Skeletal muscle satellite cell (primary cell): ENCODE results near the gene FNDC5.
A peak's percentile ranks its signal among the peaks of the same experiment; 100 is the strongest.

Experiments used
- H3K27me3 ChIP-seq: 2 replicates; pipeline ENCODE4 v1.7.0; 2013; ENCODE audit warnings: low read length; ENCODE audit not compliant: control insufficient read depth, insufficient read depth
- H3K36me3 ChIP-seq: 2 replicates; pipeline ENCODE4 v1.7.0; 2013; ENCODE audit warnings: mild to moderate bottlenecking, control low read depth, low read length; ENCODE audit not compliant: insufficient read depth
- H3K4me1 ChIP-seq: 2 replicates; pipeline ENCODE4 v1.7.0; 2013; ENCODE audit warnings: low read length; ENCODE audit not compliant: control insufficient read depth, insufficient read depth
- H3K4me2 ChIP-seq: 2 replicates; pipeline ENCODE4 v1.7.0; 2013; ENCODE audit warnings: mild to moderate bottlenecking, low read length
- H3K4me3 ChIP-seq: 2 replicates; pipeline ENCODE4 v1.7.0; 2013; ENCODE audit warnings: low read length
- H3K9ac ChIP-seq: 2 replicates; pipeline ENCODE4 v1.7.0; 2013; ENCODE audit warnings: mild to moderate bottlenecking, low read depth, low read length, moderate library complexity
- H3K9me3 ChIP-seq: replicated peaks from 2 replicates; pipeline ENCODE4 v1.7.0; 2013; ENCODE audit warnings: mild to moderate bottlenecking, control low read depth, low read length

FNDC5 gene

GRCh38 chr1:32855861-32856617, 14.7 kb downstream of the FNDC5 start:
- Histone ChIP-seq H3K4me1 (no peaks in the 10 kb centered on the region), H3K4me3 (no peak overlapping the region), H3K4me2 (no peak overlapping the region), H3K9ac (no peak overlapping the region), H3K36me3 (peaks cover 30% of the 10 kb centered on the region), H3K9me3 (no peaks in the 10 kb centered on the region), H3K27me3 (no peaks in the 10 kb centered on the region)

- H3K36me3 ChIP-seq: peaks cover 18% of the 10 kb centered on the region
- no peak overlapping the region for H3K4me2 ChIP-seq
- no peaks in the 10 kb centered on the region for H3K9me3 ChIP-seq
- no peak overlapping the region for H3K9ac ChIP-seq
- no peaks in the 10 kb centered on the region for H3K4me1 ChIP-seq
- no peaks in the 10 kb centered on the region for H3K27me3 ChIP-seq
- H3K4me3 ChIP-seq: no peak overlapping the region
Measured at GRCh38 chr1:32848354-32849063, 22.2 kb downstream of the FNDC5 start.

GRCh38 chr1:32831878-32832277, 38.8 kb downstream of the FNDC5 start:
- no peaks in the 10 kb centered on the region for H3K9me3 ChIP-seq
- H3K4me2 ChIP-seq: no peak overlapping the region
- H3K4me3 ChIP-seq: no peak overlapping the region
- no peak overlapping the region for H3K9ac ChIP-seq
- H3K4me1 ChIP-seq: no peaks in the 10 kb centered on the region
- peaks cover 58% of the 10 kb centered on the region for H3K36me3 ChIP-seq
- no peaks in the 10 kb centered on the region for H3K27me3 ChIP-seq

GRCh38 chr1:32830092-32830852, 40.4 kb downstream of the FNDC5 start:
- Histone ChIP-seq H3K27me3 (no peaks in the 10 kb centered on the region), H3K9me3 (no peaks in the 10 kb centered on the region), H3K9ac (no peak overlapping the region), H3K4me3 (no peak overlapping the region), H3K4me1 (no peaks in the 10 kb centered on the region), H3K4me2 (no peak overlapping the region), H3K36me3 (peaks cover 68% of the 10 kb centered on the region)

GRCh38 chr1:32828341-32828740, 42.4 kb downstream of the FNDC5 start:
- no peaks in the 10 kb centered on the region for H3K27me3 ChIP-seq
- H3K4me1 ChIP-seq: no peaks in the 10 kb centered on the region
- H3K9ac ChIP-seq: no peak overlapping the region
- no peak overlapping the region for H3K4me3 ChIP-seq
- H3K36me3 ChIP-seq: peaks cover 68% of the 10 kb centered on the region
- H3K4me2 ChIP-seq: no peak overlapping the region
- H3K9me3 ChIP-seq: no peaks in the 10 kb centered on the region

- Histone ChIP-seq H3K4me2 (no peak overlapping the region), H3K9ac (no peak overlapping the region), H3K27me3 (no peaks in the 10 kb centered on the region), H3K36me3 (peaks cover 48% of the 10 kb centered on the region), H3K4me3 (no peak overlapping the region), H3K4me1 (no peaks in the 10 kb centered on the region), H3K9me3 (no peaks in the 10 kb centered on the region)
Measured at GRCh38 chr1:32825181-32825580, 45.5 kb downstream of the FNDC5 start.

GRCh38 chr1:32818804-32819541, 51.7 kb downstream of the FNDC5 start:
- H3K36me3 ChIP-seq: peaks cover 8% of the 10 kb centered on the region
- no peaks in the 10 kb centered on the region for H3K9me3 ChIP-seq
- H3K27me3 ChIP-seq: no peaks in the 10 kb centered on the region
- peak overlapping the region; percentile 95 for H3K4me3 ChIP-seq
- peak overlapping the region; percentile 95 for H3K4me2 ChIP-seq
- H3K9ac ChIP-seq: peak overlapping the region; percentile 96
- H3K4me1 ChIP-seq: peaks cover 24% of the 10 kb centered on the region

- Histone ChIP-seq H3K4me1 (peaks cover 26% of the 10 kb centered on the region), H3K9me3 (no peaks in the 10 kb centered on the region), H3K4me2 (peak overlapping the region; percentile 95), H3K27me3 (no peaks in the 10 kb centered on the region), H3K36me3 (peaks cover 8% of the 10 kb centered on the region), H3K4me3 (peak overlapping the region; percentile 95), H3K9ac (peak overlapping the region; percentile 96)
Measured at GRCh38 chr1:32817815-32818786, 52.6 kb downstream of the FNDC5 start.

GRCh38 chr1:32817159-32817814, 53.4 kb downstream of the FNDC5 start, which contains the start of the genes S100PBP and YARS1:
TSS of gene S100PBP (plus strand) at chr1:32817653. CDS start at chr1:32826100, 8,447 bp downstream.
TSS of gene YARS1 (minus strand) at chr1:32817358. CDS start at chr1:32817244, 114 bp downstream.
- peaks cover 3% of the 10 kb centered on the region for H3K36me3 ChIP-seq
- H3K4me3 ChIP-seq: peak within 1 kb of the TSS; percentile 95
- peaks cover 26% of the 10 kb centered on the region for H3K4me1 ChIP-seq
- peak within 1 kb of the TSS; percentile 95 for H3K4me2 ChIP-seq
- H3K27me3 ChIP-seq: no peaks in the 10 kb centered on the region
- H3K9me3 ChIP-seq: no peaks in the 10 kb centered on the region
- H3K9ac ChIP-seq: peak within 1 kb of the TSS; percentile 96

- Histone ChIP-seq H3K36me3 (peaks cover 3% of the 10 kb centered on the region), H3K9me3 (no peaks in the 10 kb centered on the region), H3K27me3 (no peaks in the 10 kb centered on the region), H3K4me2 (peak overlapping the region; percentile 79), H3K4me3 (peak overlapping the region; percentile 95), H3K9ac (peak overlapping the region; percentile 96), H3K4me1 (peaks cover 26% of the 10 kb centered on the region)
Measured at GRCh38 chr1:32816676-32817158, 54.0 kb downstream of the FNDC5 start.
